Measurements from ENCODE around the gene LHX4.

Gene LHX4

GRCh38 chr1:180272395-180272794, 42.3 kb downstream of the LHX4 start:
- POLR2A ChIA-PET (ENCODE audit: low non-redundant PET), result no interaction called here
- TF ChIP-seq, protein P1, sequence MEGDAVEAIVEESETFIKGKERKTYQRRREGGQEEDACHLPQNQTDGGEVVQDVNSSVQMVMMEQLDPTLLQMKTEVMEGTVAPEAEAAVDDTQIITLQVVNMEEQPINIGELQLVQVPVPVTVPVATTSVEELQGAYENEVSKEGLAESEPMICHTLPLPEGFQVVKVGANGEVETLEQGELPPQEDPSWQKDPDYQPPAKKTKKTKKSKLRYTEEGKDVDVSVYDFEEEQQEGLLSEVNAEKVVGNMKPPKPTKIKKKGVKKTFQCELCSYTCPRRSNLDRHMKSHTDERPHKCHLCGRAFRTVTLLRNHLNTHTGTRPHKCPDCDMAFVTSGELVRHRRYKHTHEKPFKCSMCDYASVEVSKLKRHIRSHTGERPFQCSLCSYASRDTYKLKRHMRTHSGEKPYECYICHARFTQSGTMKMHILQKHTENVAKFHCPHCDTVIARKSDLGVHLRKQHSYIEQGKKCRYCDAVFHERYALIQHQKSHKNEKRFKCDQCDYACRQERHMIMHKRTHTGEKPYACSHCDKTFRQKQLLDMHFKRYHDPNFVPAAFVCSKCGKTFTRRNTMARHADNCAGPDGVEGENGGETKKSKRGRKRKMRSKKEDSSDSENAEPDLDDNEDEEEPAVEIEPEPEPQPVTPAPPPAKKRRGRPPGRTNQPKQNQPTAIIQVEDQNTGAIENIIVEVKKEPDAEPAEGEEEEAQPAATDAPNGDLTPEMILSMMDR (conservative IDR thresholded peaks at IDR 0.05; ENCODE audit: low read depth), result no peak
- DNase-seq (ENCODE audit: low spot score), result no peak
- CTCF ChIA-PET, result no interaction called here
- H3K27ac ChIP-seq, result peak overlapping the region; percentile 46; the same call in 1 of the 2 replicates

GRCh38 chr1:180273066-180273465, 43.0 kb downstream of the LHX4 start:
- TF ChIP-seq, protein P1 (conservative IDR thresholded peaks at IDR 0.05; ENCODE audit: low read depth), result no peak
- no peak for DNase-seq (ENCODE audit: low spot score)
- ChIA-PET POLR2A (ENCODE audit: low non-redundant PET) (no interaction called here), CTCF (no interaction called here)
- H3K27ac ChIP-seq, result no peak overlapping the region

DNA sequence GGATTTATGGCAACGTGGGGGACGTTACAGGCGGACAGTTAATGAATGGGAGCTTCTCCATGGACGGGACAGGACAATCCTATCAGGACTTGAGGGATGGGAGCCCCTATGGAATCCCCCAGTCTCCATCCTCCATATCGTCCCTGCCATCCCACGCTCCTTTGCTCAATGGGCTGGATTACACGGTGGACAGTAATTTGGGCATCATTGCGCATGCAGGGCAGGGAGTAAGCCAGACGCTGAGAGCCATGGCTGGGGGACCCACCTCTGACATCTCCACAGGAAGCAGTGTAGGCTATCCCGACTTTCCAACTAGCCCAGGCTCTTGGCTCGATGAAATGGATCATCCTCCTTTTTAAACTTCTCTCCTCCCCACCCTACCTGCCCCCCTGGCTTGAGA, 44.2 kb downstream of the LHX4 start:
- DNase-seq (ENCODE audit: low spot score), result no peak
- ChIA-PET CTCF (interaction anchor here (0.8 kb wide), 1 partner anchor 22 kb away, joined by 3 read pairs; no protein-coding TSS in a partner anchor), POLR2A (ENCODE audit: low non-redundant PET) (no interaction called here)
- no peak overlapping the region for H3K27ac ChIP-seq
- TF ChIP-seq, protein P1 (conservative IDR thresholded peaks at IDR 0.05; ENCODE audit: low read depth), result no peak

GRCh38 chr1:180275726-180276125, 45.7 kb downstream of the LHX4 start:
- H3K27ac ChIP-seq, result no peak overlapping the region
- DNase-seq (ENCODE audit: low spot score), result no peak
- ChIA-PET CTCF (interaction anchor here (0.6 kb wide), 1 partner anchor 20 kb away, joined by 3 read pairs; no protein-coding TSS in a partner anchor), POLR2A (ENCODE audit: low non-redundant PET) (no interaction called here)
- TF ChIP-seq, protein P1 (conservative IDR thresholded peaks at IDR 0.05; ENCODE audit: low read depth), result no peak

- POLR2A ChIA-PET (ENCODE audit: low non-redundant PET), result no interaction called here
- no peak for DNase-seq (ENCODE audit: low spot score)
- H3K27ac ChIP-seq, result no peak overlapping the region
- TF ChIP-seq, protein P1 (conservative IDR thresholded peaks at IDR 0.05; ENCODE audit: low read depth), result no peak
- CTCF ChIA-PET, result no interaction called here
These were observed 47.6 kb downstream of the LHX4 start for GRCh38 chr1:180277476-180278193.

DNA sequence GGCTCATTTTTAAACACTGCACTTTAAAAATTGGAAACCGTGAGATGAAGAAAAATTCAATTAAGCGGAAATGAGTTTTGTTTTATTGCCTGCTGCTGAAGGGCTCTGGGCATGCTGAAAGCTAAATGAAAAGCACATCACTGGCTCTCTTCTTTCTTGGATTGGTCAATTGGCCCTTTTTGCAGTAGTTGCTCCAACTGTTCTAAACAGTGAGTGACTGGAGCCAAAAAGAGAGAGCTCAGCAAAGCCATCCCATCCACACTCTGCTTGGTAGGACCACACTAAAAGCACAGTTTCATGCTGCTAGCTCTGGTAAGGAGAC, 48.1 kb downstream of the LHX4 start:
- DNase-seq (ENCODE audit: low spot score), result no peak
- no peak overlapping the region for H3K27ac ChIP-seq
- CTCF ChIA-PET, result interaction anchor here (0.7 kb wide), 1 partner anchor 78 kb away, joined by 5 read pairs; no protein-coding TSS in a partner anchor
- POLR2A ChIA-PET (ENCODE audit: low non-redundant PET), result no interaction called here
- TF ChIP-seq, protein P1 (conservative IDR thresholded peaks at IDR 0.05; ENCODE audit: low read depth), result no peak

Measured in RWPE1 (cell line).